Activated CD8-positive, alpha-beta memory T cell treated with anti-CD3 and anti-CD28 coated beads for 1 hour (primary cell): ENCODE results near the gene MAPT.
"Not testable (repeated sequence)": the region's sequence is repeated elsewhere in the genome, so short reads cannot be mapped to it uniquely, and the experiment has no call there.

ENCODE experiments used
- DNase-seq, 2 donors: peaks; one replicate each; pipeline ENCODE4 v3.0.0-alpha.2; 2020; ENCODE audit warnings: low read depth in 1 of 2; ENCODE audit errors: extremely low read depth in 1 of 2

The MAPT gene

GRCh38 chr17:46002311-46002972, 108.1 kb downstream of the MAPT start:
- peak; percentile 38 to 53 for DNase-seq

GRCh38 chr17:46002973-46003316, 108.6 kb downstream of the MAPT start:
- DNase-seq, result no peak

- no peak for DNase-seq
Measured at GRCh38 chr17:46003907-46004748, 109.8 kb downstream of the MAPT start.

- not testable (repeated sequence) for DNase-seq
Measured at GRCh38 chr17:46006082-46006481, 111.7 kb downstream of the MAPT start.

- no peak for DNase-seq
Measured at GRCh38 chr17:46007461-46007965, 113.2 kb downstream of the MAPT start.

- DNase-seq, result no peak
Measured at GRCh38 chr17:46008591-46008990, 114.2 kb downstream of the MAPT start.

- no peak for DNase-seq
Measured at GRCh38 chr17:46009681-46010596, 115.6 kb downstream of the MAPT start.

GRCh38 chr17:46010597-46011186, 116.3 kb downstream of the MAPT start:
- DNase-seq, result no peak

- no peak for DNase-seq
Measured at GRCh38 chr17:46011711-46012505, 117.6 kb downstream of the MAPT start.

GRCh38 chr17:46012506-46013079, 118.2 kb downstream of the MAPT start:
- DNase-seq, result no peak

- no peak for DNase-seq
Measured at GRCh38 chr17:46013127-46013501, 118.8 kb downstream of the MAPT start.

- no peak for DNase-seq
Measured at GRCh38 chr17:46013502-46014165, 119.3 kb downstream of the MAPT start.

- DNase-seq, result not testable (repeated sequence)
Measured at GRCh38 chr17:46019408-46019925, 125.1 kb downstream of the MAPT start.

GRCh38 chr17:46020023-46020761, 125.8 kb downstream of the MAPT start:
- peak in 1 of 2 donors; percentile 32 for DNase-seq

- no peak for DNase-seq
Measured at GRCh38 chr17:46020998-46021397, 126.6 kb downstream of the MAPT start.

GRCh38 chr17:46023366-46023765, 129.0 kb downstream of the MAPT start:
- not testable (repeated sequence) for DNase-seq

GRCh38 chr17:46023783-46024388, 129.5 kb downstream of the MAPT start:
- DNase-seq, result no peak

- no peak for DNase-seq
Measured at GRCh38 chr17:46024590-46024989, 130.2 kb downstream of the MAPT start.
